ENCODE data around the gene SPATA25.

The SPATA25 gene

GRCh38 chr20:45852326-45852725, 35.1 kb downstream of the SPATA25 start:
- H4K8ac ChIP-seq (ENCODE audit: low read depth, low read length), result no peak overlapping the region
- no CpG with 5 or more reads among the region's 6 CpGs for whole genome bisulfite sequencing, 2 donors (ENCODE audit: extremely low coverage in 2 of 2, insufficient read length in 2 of 2, insufficient replicate concordance in 1 of 2)
- H2BK12ac ChIP-seq (ENCODE audit: low read length), result no peak overlapping the region
- H3K36me3 ChIP-seq (replicated peaks in 1 of 2; ENCODE audit: control insufficient read depth in 2 of 2, insufficient read depth in 2 of 2, low read length in 2 of 2), result peaks cover 0 to 26% of the 10 kb centered on the region in 2 donors
- no peak overlapping the region for H3K23ac ChIP-seq (ENCODE audit: low read depth, low read length, poor library complexity)
- H2AFZ ChIP-seq (ENCODE audit: low read length), result no peak overlapping the region
- H3K14ac ChIP-seq (ENCODE audit: low read length), result no peak overlapping the region
- H3K27me3 ChIP-seq (ENCODE audit: control insufficient read depth in 3 of 3, insufficient read depth in 3 of 3, low read depth in 1 of 3, low read length in 3 of 3), result no peaks in the 10 kb centered on the region
- peaks cover 2% of the 10 kb centered on the region for H3K79me1 ChIP-seq (ENCODE audit: low read depth, low read length)
- no peak overlapping the region for H2BK5ac ChIP-seq (ENCODE audit: low read length)
- no peak overlapping the region for H3K18ac ChIP-seq (ENCODE audit: low read length)
- no peak overlapping the region for H3K27ac ChIP-seq (replicated peaks; ENCODE audit: low read length)
- no peak overlapping the region for H3K4me3 ChIP-seq (ENCODE audit: low read length in 2 of 2)
- H2BK15ac ChIP-seq (ENCODE audit: low read length), result no peak overlapping the region
- no peak for DNase-seq (ENCODE audit: low spot score)
- no peaks in the 10 kb centered on the region for H3K9me3 ChIP-seq (replicated peaks in 1 of 2; ENCODE audit: control insufficient read depth in 2 of 2, insufficient read depth in 1 of 2, low read depth in 1 of 2, low read length in 2 of 2)
- H4K91ac ChIP-seq (ENCODE audit: low read depth, low read length, poor library complexity), result no peak overlapping the region
- H2BK120ac ChIP-seq (ENCODE audit: low read depth, low read length), result no peak overlapping the region
- H3K4ac ChIP-seq (ENCODE audit: low read length), result no peak overlapping the region
- no peak overlapping the region for H2AK5ac ChIP-seq (ENCODE audit: low read depth, low read length)
- H3K4me2 ChIP-seq (ENCODE audit: insufficient read depth, low read length, poor library complexity, severe bottlenecking), result no peak overlapping the region
- no peak overlapping the region for H3K9ac ChIP-seq (ENCODE audit: low read depth, low read length, poor library complexity)
- peaks cover 2 to 5% of the 10 kb centered on the region in 2 donors for H3K4me1 ChIP-seq (ENCODE audit: control insufficient read depth in 2 of 2, insufficient read depth in 1 of 2, low read depth in 1 of 2, low read length in 2 of 2)

DNA sequence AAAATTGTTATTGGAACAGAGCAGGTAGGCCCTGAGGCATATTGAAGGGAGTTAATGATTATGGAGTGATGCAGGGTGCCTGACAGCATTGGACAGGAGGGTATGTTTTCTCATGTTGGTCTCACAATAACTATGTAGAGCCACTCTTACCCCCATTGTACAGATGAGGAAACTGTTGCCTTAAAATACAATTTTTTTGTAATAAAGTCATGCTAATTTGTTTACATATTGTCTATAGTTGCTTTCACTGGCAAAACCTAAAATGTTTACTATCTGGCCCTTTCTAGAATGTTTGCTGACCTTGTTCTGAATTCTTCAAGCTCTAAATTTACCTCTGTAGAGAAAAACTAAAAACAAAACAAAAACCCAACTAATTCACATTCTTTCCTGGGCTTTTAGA, 35.9 kb downstream of the SPATA25 start:
- DNase-seq (ENCODE audit: low spot score), result no peak
- no peak overlapping the region for H3K27ac ChIP-seq (replicated peaks; ENCODE audit: low read length)

GRCh38 chr20:45850926-45851325, 36.5 kb downstream of the SPATA25 start:
- Histone ChIP-seq H2BK5ac (ENCODE audit: low read length) (no peak overlapping the region), H3K27me3 (ENCODE audit: control insufficient read depth in 3 of 3, insufficient read depth in 3 of 3, low read depth in 1 of 3, low read length in 3 of 3) (no peaks in the 10 kb centered on the region), H2BK12ac (ENCODE audit: low read length) (no peak overlapping the region), H2AFZ (ENCODE audit: low read length) (no peak overlapping the region), H3K4me3 (ENCODE audit: low read length in 2 of 2) (no peak overlapping the region), H3K9me3 (replicated peaks in 1 of 2; ENCODE audit: control insufficient read depth in 2 of 2, insufficient read depth in 1 of 2, low read depth in 1 of 2, low read length in 2 of 2) (no peaks in the 10 kb centered on the region), H3K9ac (ENCODE audit: low read depth, low read length, poor library complexity) (no peak overlapping the region), H3K4me2 (ENCODE audit: insufficient read depth, low read length, poor library complexity, severe bottlenecking) (no peak overlapping the region), H3K23ac (ENCODE audit: low read depth, low read length, poor library complexity) (no peak overlapping the region), H4K8ac (ENCODE audit: low read depth, low read length) (no peak overlapping the region), H4K91ac (ENCODE audit: low read depth, low read length, poor library complexity) (no peak overlapping the region), H2BK120ac (ENCODE audit: low read depth, low read length) (no peak overlapping the region), H3K27ac (replicated peaks; ENCODE audit: low read length) (no peak overlapping the region), H2AK5ac (ENCODE audit: low read depth, low read length) (no peak overlapping the region), H3K79me1 (ENCODE audit: low read depth, low read length) (no peaks in the 10 kb centered on the region), H3K14ac (ENCODE audit: low read length) (no peak overlapping the region), H3K4ac (ENCODE audit: low read length) (no peak overlapping the region), H3K4me1 (ENCODE audit: control insufficient read depth in 2 of 2, insufficient read depth in 1 of 2, low read depth in 1 of 2, low read length in 2 of 2) (peaks cover 0 to 2% of the 10 kb centered on the region in 2 donors), H3K18ac (ENCODE audit: low read length) (no peak overlapping the region), H3K36me3 (replicated peaks in 1 of 2; ENCODE audit: control insufficient read depth in 2 of 2, insufficient read depth in 2 of 2, low read length in 2 of 2) (peaks cover 2 to 37% of the 10 kb centered on the region in 2 donors), H2BK15ac (ENCODE audit: low read length) (no peak overlapping the region)
- no CpG with 5 or more reads among the region's 1 CpG for WGBS, 2 donors (ENCODE audit: extremely low coverage in 2 of 2, insufficient read length in 2 of 2, insufficient replicate concordance in 1 of 2)
- DNase-seq (ENCODE audit: low spot score), result no peak

More for the DNA sequence above, 35.9 kb downstream of the SPATA25 start:
- Histone ChIP-seq H3K4ac (ENCODE audit: low read length) (no peak overlapping the region), H3K27me3 (ENCODE audit: control insufficient read depth in 3 of 3, insufficient read depth in 3 of 3, low read depth in 1 of 3, low read length in 3 of 3) (no peaks in the 10 kb centered on the region), H3K4me1 (ENCODE audit: control insufficient read depth in 2 of 2, insufficient read depth in 1 of 2, low read depth in 1 of 2, low read length in 2 of 2) (peaks cover 0 to 2% of the 10 kb centered on the region in 2 donors), H3K36me3 (replicated peaks in 1 of 2; ENCODE audit: control insufficient read depth in 2 of 2, insufficient read depth in 2 of 2, low read length in 2 of 2) (peaks cover 0 to 31% of the 10 kb centered on the region in 2 donors), H3K9me3 (replicated peaks in 1 of 2; ENCODE audit: control insufficient read depth in 2 of 2, insufficient read depth in 1 of 2, low read depth in 1 of 2, low read length in 2 of 2) (no peaks in the 10 kb centered on the region), H2AFZ (ENCODE audit: low read length) (no peak overlapping the region), H3K9ac (ENCODE audit: low read depth, low read length, poor library complexity) (no peak overlapping the region), H2BK12ac (ENCODE audit: low read length) (no peak overlapping the region), H3K4me3 (ENCODE audit: low read length in 2 of 2) (no peak overlapping the region), H3K23ac (ENCODE audit: low read depth, low read length, poor library complexity) (no peak overlapping the region), H3K79me1 (ENCODE audit: low read depth, low read length) (no peaks in the 10 kb centered on the region), H3K14ac (ENCODE audit: low read length) (no peak overlapping the region), H3K18ac (ENCODE audit: low read length) (no peak overlapping the region), H2BK120ac (ENCODE audit: low read depth, low read length) (no peak overlapping the region), H2AK5ac (ENCODE audit: low read depth, low read length) (no peak overlapping the region), H2BK15ac (ENCODE audit: low read length) (no peak overlapping the region), H2BK5ac (ENCODE audit: low read length) (no peak overlapping the region), H3K4me2 (ENCODE audit: insufficient read depth, low read length, poor library complexity, severe bottlenecking) (no peak overlapping the region), H4K8ac (ENCODE audit: low read depth, low read length) (no peak overlapping the region), H4K91ac (ENCODE audit: low read depth, low read length, poor library complexity) (no peak overlapping the region)

DNA sequence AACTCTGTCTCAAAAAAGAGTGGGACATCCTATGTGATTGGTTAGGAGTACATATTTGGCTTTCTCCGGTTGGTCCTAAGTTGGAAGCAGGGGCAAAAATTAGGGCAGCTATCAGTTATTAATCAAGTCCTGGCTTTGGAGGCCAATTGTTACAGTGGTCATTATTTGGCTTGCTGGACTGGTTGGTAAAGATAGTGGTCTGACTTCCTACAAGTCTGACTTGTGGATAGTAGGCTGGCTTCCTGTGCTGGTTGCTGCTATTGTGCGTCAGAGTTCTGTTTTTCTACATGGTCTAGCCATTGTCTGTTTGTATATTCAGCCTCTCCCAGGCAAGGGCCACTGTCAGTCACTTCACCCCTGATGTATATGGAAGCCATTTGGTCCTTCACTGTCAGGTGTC, 37.2 kb downstream of the SPATA25 start:
- no peak overlapping the region for H3K18ac ChIP-seq (ENCODE audit: low read length)
- no peak overlapping the region for H3K14ac ChIP-seq (ENCODE audit: low read length)
- H3K4me2 ChIP-seq (ENCODE audit: insufficient read depth, low read length, poor library complexity, severe bottlenecking), result no peak overlapping the region
- H3K9ac ChIP-seq (ENCODE audit: low read depth, low read length, poor library complexity), result no peak overlapping the region
- no peak overlapping the region for H2BK120ac ChIP-seq (ENCODE audit: low read depth, low read length)
- no peak overlapping the region for H2BK12ac ChIP-seq (ENCODE audit: low read length)
- H3K23ac ChIP-seq (ENCODE audit: low read depth, low read length, poor library complexity), result no peak overlapping the region
- no peak overlapping the region for H3K27ac ChIP-seq (replicated peaks; ENCODE audit: low read length)
- no peak overlapping the region for H4K91ac ChIP-seq (ENCODE audit: low read depth, low read length, poor library complexity)
- H2AK5ac ChIP-seq (ENCODE audit: low read depth, low read length), result no peak overlapping the region
- H2BK15ac ChIP-seq (ENCODE audit: low read length), result no peak overlapping the region
- H2BK5ac ChIP-seq (ENCODE audit: low read length), result no peak overlapping the region
- H2AFZ ChIP-seq (ENCODE audit: low read length), result no peak overlapping the region
- no peaks in the 10 kb centered on the region for H3K79me1 ChIP-seq (ENCODE audit: low read depth, low read length)
- H3K4me1 ChIP-seq (ENCODE audit: control insufficient read depth in 2 of 2, insufficient read depth in 1 of 2, low read depth in 1 of 2, low read length in 2 of 2), result no peaks in the 10 kb centered on the region
- H3K36me3 ChIP-seq (replicated peaks in 1 of 2; ENCODE audit: control insufficient read depth in 2 of 2, insufficient read depth in 2 of 2, low read length in 2 of 2), result peaks cover 5 to 43% of the 10 kb centered on the region in 2 donors
- H3K4me3 ChIP-seq (ENCODE audit: low read length in 2 of 2), result no peak overlapping the region
- H3K27me3 ChIP-seq (ENCODE audit: control insufficient read depth in 3 of 3, insufficient read depth in 3 of 3, low read depth in 1 of 3, low read length in 3 of 3), result no peaks in the 10 kb centered on the region
- no CpG with 5 or more reads among the region's 2 CpGs for WGBS, 2 donors (ENCODE audit: extremely low coverage in 2 of 2, insufficient read length in 2 of 2, insufficient replicate concordance in 1 of 2)
- no peak overlapping the region for H3K4ac ChIP-seq (ENCODE audit: low read length)
- H4K8ac ChIP-seq (ENCODE audit: low read depth, low read length), result no peak overlapping the region
- no peak for DNase-seq (ENCODE audit: low spot score)
- no peaks in the 10 kb centered on the region for H3K9me3 ChIP-seq (replicated peaks in 1 of 2; ENCODE audit: control insufficient read depth in 2 of 2, insufficient read depth in 1 of 2, low read depth in 1 of 2, low read length in 2 of 2)

Measured in neuronal stem cell (in vitro differentiated cells).